NCI-H146 treated with DMSO at 0.1 percent for 48 hours (cell line): ENCODE results near the gene HIGD1B.
"Not testable (repeated sequence)": the region's sequence is repeated elsewhere in the genome, so short reads cannot be mapped to it uniquely, and the experiment has no call there.

ENCODE experiments used
- DNase-seq: peaks from one replicate; lab custom pipeline; 2025; ENCODE audit not compliant: unreplicated experiment; lab: John Stamatoyannopoulos, UW

The HIGD1B gene

DNA sequence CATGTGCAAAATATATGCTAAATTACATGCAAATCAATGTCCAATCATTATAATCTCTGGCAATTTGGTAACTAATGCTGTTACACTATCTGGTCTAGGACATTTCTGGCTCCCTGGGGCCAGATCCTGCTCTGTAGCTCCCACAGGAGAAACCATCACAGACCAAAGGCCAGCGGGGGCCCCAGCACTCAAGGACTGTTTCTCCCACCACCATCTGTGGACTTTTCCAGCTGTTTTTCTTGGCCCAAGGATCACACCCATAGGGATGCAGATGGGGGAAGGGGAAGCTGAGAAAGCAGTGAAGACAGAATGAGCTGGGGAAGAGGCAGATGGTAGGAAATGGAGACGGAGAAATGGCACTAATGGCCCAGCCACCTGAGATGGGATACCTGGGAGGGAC is at the start of gene HIGD1B:
Gene HIGD1B (plus strand): TSS at position 298 of the 400 bp plus-strand sequence. CDS start 270 bp downstream, outside the sequence.
- no peak for DNase-seq

- DNase-seq: no peak
Measured at GRCh38 chr17:44798356-44798755, 49.3 kb upstream of the HIGD1B start.

DNA sequence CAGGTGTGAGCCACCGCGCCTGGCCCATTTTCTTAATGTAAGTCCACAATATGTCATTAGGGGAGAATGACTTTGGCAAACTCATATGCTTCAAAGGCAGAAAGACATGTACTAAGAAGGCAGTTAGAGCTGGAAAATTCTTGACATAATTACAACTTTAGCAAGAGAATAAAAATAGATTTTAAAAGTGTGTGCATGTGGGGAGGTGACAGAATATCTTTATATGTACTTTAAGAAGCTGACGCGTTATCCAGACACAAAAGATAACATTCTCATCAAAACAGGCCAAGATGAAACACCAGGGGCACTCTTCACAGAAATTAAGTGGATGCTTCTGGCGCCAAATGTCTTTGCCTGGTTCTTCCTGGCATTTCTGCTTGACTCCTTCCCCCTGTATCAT is 45.8 kb upstream of the HIGD1B start:
- DNase-seq: no peak

GRCh38 chr17:44804302-44805089 is 43.2 kb upstream of the HIGD1B start:
- DNase-seq: no peak

- no peak for DNase-seq
Measured at GRCh38 chr17:44807093-44807816, 40.4 kb upstream of the HIGD1B start.

DNA sequence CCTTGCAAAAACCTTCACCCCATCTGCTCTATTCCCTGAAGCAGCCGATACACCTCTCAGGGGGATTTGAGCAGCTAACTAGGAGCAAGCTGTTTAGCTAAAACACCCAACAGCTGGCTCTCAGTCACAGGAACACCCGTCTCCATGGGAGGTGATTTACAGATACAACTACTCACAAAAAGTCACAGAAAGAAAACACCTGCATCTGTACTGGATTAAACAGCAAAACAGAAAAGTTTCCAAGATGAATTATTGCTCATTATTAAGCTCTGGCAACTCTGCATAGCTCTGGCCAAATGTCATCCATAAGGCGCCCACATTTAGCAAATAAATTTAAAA is 39.9 kb upstream of the HIGD1B start:
- no peak for DNase-seq

- DNase-seq: no peak
Measured at GRCh38 chr17:44808156-44808555, 39.5 kb upstream of the HIGD1B start.

DNA sequence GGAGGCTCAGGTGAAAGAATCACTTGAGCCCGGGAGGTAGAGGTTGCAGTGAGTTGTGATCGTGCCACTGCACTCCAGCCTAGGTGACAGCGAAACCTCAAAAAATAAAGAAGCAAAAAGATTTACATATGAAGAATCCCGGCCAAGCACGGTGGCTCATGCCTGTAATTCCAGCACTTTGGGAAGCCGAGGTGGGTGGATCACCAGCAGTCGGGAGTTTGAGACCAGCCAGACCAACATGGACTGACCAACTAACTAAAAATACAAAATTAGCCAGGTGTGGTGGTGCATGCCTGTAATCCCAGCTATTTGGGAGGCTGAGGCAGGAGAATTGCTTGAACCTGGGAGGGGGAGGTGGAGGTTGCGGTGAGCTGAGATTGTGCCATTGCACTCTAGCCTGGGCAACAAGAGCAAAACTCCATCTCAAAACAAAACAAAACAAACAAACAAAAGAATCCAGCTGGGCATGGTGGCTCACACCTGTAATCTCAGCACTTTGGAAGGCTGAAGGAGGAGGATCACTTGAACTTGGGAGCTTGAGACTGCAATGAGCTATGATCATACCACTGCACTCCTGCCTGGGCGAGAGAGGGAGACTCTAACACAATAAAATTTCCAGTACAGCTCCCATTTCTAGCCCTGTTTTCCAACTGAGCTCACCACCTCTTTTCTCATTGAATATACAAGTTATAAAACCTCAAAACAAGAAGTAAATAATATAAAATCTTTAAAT is 38.9 kb upstream of the HIGD1B start:
- DNase-seq: not testable (repeated sequence)

- no peak for DNase-seq
Measured at GRCh38 chr17:44812263-44812662, 35.4 kb upstream of the HIGD1B start.

GRCh38 chr17:44818508-44818907 is 29.2 kb upstream of the HIGD1B start:
- DNase-seq: not testable (repeated sequence)

- peak; percentile 89 for DNase-seq
Measured at GRCh38 chr17:44820631-44821212, 27.0 kb upstream of the HIGD1B start.

GRCh38 chr17:44825236-44825635 is 22.4 kb upstream of the HIGD1B start:
- not testable (repeated sequence) for DNase-seq

GRCh38 chr17:44826123-44826790 is 21.4 kb upstream of the HIGD1B start:
- DNase-seq: no peak

DNA sequence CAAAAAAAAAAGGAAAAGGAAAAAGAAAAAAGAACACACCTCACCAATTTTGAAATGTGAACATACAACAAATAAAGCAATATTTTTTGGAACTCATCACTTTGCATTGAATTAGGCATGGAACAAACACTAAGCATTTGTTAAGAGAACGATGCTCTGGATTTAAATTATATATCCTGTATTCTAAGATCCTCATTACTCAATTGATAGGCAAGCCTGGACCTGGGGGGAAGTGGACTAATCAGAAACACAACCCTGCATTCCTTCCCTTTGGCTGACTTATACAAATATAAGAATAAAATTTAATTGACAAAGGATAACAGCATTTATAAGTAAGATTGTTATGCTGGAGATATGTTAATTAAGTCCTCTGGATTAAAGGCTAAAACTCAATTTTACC is 19.8 kb upstream of the HIGD1B start:
- DNase-seq: no peak

DNA sequence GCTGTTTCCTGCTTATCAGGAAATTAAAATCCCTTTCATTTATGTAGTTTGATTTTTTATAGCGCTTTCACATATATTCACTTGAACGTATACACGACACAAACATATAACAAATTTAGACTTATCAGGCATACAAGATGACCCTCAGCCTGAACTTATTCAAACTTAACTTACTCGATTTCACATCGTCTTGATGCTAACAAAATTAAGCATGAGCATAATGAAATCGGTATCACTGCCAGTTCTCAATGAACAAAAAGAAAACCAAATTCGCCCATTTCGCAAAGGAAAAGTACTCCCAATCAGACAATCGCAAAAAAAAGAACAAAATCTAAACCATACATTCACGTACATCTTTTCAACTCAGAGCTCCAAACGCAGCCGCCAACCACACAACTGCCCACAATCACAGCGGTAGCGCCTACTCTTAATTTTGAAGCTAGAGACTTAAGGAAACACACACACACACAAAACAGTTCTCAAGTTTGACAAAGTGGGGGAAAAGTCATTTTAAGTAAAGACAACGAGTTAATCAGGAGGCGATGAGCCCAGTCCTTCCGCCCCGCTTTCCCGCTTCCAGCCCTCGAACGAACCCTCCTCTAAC is 18.7 kb upstream of the HIGD1B start:
- DNase-seq: no peak

GRCh38 chr17:44829523-44830358 is 17.9 kb upstream of the HIGD1B start, which contains the start of gene GJC1:
TSS of gene GJC1 (minus strand) at chr17:44830287. CDS start at chr17:44805817, 24,470 bp downstream.
- DNase-seq: no peak

DNA sequence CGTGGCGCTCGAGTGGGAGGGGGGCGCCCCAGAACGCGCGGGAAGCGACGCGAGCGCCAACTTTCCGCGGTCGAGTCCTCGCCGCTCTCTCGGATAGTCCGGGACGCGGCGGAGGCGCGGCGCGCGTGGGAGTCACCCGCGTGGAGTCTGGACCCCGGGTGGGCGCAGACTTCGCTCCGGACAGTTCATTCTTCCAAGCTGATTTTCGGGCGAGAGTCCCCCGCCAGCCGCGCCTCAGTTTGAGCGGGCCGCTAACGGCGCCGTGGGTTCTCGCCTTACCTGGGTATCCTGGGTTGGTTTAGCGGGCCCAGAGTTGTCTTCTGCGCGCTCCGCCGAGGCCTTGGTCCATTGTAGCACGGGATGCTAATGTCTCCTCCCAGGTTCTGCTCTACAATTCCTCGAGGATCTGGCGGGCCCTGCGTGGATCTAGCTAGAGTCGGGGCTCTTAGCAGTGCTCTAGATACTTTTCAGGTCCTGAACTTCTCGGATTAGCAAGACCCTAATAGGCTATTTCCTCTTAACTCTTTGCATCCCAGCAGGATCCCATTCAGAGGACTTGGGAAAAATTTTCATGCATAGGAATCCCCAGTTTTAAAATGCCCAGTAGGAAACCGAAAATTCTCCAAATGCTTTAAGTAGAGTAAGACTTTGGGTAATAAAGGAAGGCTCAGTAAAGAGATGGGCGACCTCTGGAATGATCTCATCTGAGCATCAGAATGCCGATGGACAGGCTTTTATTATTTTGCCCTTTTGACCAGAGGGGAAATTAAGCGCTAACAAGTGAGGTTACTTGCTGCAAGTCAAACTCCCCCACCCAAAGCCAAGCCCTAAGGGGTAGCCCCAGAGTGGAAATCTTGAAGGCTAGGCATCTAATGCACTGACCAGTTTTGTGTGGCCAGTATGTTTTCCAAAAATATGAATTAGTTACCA is 17.1 kb upstream of the HIGD1B start:
- DNase-seq: no peak

DNA sequence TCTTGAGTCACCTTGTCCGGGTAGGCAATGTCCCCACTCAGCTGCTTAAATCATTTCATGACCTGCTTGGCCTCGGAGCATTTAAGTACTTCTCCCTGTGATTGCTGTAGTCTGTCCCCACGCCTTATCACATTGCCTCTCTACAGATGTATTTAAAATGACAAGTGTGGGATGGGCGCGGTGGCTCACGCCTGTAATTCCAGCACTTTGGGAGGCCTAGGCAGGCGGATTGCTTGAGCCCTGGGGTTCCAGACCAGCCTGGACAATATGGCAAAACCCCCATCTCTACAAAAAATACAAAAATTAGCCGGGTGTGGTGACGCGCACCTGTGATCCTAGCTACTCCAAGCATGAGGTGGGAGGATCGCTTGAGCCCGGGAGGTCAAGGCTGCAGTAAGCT is 16.3 kb upstream of the HIGD1B start:
- DNase-seq: no peak
